ENCODE results near the gene NTNG2.

GRCh38 chr9:132171702-132172101 is 9.8 kb downstream of the NTNG2 start:
- TF ChIP-seq, protein P1, sequence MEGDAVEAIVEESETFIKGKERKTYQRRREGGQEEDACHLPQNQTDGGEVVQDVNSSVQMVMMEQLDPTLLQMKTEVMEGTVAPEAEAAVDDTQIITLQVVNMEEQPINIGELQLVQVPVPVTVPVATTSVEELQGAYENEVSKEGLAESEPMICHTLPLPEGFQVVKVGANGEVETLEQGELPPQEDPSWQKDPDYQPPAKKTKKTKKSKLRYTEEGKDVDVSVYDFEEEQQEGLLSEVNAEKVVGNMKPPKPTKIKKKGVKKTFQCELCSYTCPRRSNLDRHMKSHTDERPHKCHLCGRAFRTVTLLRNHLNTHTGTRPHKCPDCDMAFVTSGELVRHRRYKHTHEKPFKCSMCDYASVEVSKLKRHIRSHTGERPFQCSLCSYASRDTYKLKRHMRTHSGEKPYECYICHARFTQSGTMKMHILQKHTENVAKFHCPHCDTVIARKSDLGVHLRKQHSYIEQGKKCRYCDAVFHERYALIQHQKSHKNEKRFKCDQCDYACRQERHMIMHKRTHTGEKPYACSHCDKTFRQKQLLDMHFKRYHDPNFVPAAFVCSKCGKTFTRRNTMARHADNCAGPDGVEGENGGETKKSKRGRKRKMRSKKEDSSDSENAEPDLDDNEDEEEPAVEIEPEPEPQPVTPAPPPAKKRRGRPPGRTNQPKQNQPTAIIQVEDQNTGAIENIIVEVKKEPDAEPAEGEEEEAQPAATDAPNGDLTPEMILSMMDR (IDR thresholded peaks at IDR 0.05; ENCODE audit: insufficient read depth, low read length, poor library complexity, severe bottlenecking) = no peak
- TF ChIP-seq EZH2phosphoT487 (conservative IDR thresholded peaks at IDR 0.05; ENCODE audit: low read length) = no peak

All from SU-DHL-6 (cell line).